Activated T-cell treated with anti-CD3 and anti-CD28 coated beads for 1 hour (primary cell): Measurements from ENCODE around the gene PPP1R12A.
"Not testable (repeated sequence)": the region's sequence is repeated elsewhere in the genome, so short reads cannot be mapped to it uniquely, and the experiment has no call there.

Experiments used
- DNase-seq: peaks from one replicate; pipeline ENCODE4 v3.0.0-alpha.2; 2020; ENCODE audit warnings: low read depth

Gene PPP1R12A

GRCh38 chr12:79935021-79935623 is at the start of gene PPP1R12A:
PPP1R12A (minus strand) TSS chr12:79935097; CDS start chr12:79934931, 166 bp downstream.
- DNase-seq: peak; percentile 90

DNA sequence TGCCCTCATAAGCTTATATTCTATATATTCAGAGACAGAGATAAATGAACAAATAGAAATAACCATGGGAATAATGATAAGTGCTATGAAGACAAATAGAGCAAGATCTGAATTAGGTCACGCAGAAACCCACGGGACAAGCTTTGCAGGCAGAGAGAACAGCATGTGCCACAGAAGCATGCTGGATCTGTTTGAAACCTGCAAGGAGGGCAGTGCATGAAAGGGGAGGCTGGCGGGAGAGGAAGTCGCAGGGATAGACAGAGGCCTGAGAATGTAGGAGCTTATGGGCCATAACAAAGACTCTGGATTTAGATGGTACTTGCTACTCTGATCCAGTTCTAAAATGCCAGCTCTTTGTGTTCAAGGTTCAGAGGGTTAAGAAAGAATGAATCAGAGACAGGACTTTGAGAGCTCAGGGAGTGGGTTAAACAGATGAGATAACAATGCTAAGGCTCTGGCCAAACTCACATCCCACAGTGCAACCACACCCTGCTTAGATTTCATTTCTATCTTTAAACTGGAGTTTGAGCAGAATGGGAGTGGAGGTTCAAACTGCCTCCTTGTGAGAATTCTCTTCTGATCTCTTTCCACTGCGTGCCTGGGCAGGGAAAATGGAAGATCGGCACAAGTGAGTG is 49.2 kb upstream of the PPP1R12A start:
- no peak for DNase-seq

GRCh38 chr12:79983492-79983891 is 48.6 kb upstream of the PPP1R12A start:
- DNase-seq: no peak

DNA sequence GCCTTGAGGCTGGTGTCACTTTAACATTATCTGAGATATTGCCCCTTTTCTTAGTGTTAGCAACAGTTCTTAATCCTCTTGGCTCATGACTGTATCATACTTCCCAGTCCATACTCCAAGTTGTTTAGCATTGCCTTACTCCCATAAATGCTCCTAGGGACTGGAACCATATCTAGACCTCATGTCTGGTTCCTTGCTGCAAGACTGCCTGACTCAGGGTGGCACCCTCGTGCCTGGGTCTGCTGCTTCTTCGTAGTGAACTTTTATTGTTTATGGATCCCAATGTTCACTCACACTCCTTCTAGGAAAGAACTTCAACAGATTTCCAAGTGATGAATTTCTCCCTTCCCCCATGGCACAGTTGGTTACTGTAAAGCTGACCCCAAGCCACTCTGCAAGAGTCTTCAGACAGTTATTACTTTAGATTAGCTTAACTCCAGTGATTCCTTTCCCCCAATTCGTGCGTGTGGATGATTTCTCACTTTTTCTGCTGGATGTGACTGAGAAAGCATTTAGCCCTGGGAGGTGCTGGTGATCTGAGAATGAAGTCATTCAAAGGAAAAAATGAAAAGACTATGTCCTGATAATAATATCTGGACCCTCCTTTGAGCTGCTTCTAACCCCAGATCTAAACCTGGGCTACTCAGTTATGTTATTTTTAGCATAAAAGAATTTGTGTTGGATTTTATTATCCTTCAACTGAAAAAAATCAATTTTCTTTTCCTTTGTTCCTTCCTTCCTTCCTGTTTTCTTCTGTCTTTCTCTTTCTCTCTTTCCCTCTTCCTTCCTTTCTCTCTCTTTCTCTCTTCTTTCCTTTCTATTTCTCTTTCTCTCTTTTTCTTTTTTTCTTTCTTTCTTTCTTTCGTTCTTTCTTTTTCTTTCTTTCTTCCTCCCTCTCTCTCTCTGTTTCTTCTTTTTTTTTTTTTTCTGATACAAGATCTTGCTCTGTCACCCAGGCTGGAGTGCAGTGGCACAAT is 47.5 kb upstream of the PPP1R12A start:
- DNase-seq: no peak

DNA sequence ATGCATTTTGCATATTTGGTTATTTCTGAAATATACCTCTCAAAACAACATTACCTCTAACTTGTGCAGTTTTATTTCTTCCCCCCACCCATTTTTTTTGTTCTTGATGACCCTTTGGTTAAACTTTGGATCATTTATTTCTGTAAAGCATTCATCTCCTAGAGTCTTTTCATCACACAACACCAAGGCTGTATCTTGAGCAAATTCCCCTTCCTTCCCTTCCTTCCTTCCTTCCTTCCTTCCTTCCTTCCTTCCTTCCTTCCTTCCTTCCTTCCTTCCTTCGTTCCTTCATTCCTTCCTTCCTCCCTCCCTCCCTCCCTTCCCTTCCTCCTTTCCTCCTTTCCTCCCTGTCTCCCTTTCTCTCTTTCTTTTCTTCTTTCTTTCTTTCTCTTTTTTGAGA is 43.8 kb upstream of the PPP1R12A start:
- DNase-seq: no peak

DNA sequence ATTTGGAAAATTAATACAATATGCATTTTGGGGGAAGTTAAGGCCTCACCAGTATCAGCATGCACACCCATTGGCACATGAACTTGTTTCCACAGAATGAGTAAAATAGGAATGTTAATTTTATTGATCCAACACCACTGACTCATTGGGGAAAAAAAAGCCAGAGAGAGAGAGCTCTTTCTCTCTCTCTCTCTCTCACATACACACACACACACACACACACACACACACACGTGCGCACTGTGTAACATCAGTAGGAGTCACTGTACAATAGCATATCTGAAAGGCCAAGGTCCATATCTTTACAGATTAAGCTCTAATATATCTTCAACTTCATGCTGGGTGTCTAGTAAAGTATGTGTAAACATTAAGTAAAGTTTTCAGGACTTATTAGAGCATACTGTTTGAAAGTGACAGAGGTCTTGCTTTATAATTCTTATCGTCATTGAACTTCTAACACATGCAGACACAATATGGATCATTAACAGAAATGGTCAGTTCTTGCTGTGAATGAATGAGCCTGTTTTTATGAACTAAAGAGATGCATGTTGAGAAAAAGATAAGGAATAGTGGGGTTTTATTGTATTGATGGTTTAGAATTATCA is 43.1 kb upstream of the PPP1R12A start:
- DNase-seq: not testable (repeated sequence)

DNA sequence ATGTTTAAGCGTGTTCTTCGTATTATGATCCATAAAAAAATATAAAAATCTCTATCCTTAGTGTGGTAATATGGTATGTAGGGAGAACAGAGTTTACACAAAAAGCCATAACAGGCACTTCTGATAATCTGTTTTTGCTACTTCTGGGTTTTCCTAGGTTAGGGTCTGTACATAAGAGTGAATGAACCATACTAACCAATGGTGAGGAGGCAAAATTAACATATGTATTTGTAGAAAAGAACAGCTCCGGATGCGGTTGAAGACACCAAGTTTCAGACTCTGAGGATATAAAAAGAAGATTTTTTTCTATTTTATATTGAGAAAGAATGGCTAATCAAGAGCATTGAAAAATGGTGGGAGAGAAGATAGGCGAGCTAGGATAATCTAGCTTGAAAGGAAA is 40.2 kb upstream of the PPP1R12A start:
- no peak for DNase-seq

- no peak for DNase-seq
Observed at GRCh38 chr12:79973801-79974200, 38.9 kb upstream of the PPP1R12A start.

DNA sequence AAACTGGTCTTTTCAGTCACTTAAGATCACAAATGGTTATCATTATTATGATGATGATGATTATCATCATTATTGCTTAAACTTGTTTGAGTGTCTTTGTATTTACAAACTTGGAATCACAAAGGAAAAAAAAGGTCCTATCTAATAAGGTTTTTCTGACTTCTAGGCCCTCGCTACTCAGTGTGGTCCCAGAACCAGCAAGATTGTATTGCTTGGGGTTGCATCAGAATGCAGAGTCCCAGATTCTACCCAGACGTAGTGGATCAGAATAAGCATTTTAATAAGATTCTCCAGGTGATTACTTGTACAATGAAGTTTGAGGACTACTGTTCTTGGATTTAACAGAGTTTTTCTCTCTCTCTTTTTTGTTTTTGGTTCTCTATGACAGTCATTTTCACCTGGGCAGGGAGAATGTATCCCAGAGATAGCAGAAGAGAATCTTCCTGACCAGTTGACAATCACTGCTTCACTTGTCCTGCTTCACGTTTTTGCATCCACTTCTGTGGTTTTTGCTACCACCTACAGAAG is 29.3 kb upstream of the PPP1R12A start:
- no peak for DNase-seq

GRCh38 chr12:79961411-79961810 is 26.5 kb upstream of the PPP1R12A start:
- DNase-seq: no peak

DNA sequence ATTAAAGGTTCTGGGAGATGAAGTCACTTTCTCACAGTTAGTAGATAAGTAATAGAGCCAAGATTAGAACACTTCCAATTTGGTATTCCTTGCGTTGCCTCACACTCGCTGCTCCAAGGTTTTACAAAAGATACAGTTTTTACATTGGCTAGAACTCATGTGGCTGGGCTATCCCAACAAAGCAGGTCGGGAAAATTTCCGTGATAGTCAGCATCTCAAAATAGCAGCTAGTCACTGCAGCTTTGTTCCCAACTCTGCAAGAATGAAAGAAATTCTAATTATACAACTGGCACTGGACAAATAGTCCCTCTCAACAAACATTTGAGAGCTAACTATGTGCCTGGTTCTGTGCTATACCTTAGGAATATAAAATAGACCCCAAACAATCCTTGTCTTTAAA is 24.6 kb upstream of the PPP1R12A start:
- no peak for DNase-seq

- DNase-seq: no peak
Observed at GRCh38 chr12:79956896-79957295, 22.0 kb upstream of the PPP1R12A start.

- no peak for DNase-seq
Observed at GRCh38 chr12:79955561-79955960, 20.7 kb upstream of the PPP1R12A start.

GRCh38 chr12:79954037-79954610 is 19.2 kb upstream of the PPP1R12A start:
- DNase-seq: no peak

GRCh38 chr12:79949098-79949497 is 14.2 kb upstream of the PPP1R12A start:
- no peak for DNase-seq

GRCh38 chr12:79945433-79945832 is 10.5 kb upstream of the PPP1R12A start:
- DNase-seq: no peak

DNA sequence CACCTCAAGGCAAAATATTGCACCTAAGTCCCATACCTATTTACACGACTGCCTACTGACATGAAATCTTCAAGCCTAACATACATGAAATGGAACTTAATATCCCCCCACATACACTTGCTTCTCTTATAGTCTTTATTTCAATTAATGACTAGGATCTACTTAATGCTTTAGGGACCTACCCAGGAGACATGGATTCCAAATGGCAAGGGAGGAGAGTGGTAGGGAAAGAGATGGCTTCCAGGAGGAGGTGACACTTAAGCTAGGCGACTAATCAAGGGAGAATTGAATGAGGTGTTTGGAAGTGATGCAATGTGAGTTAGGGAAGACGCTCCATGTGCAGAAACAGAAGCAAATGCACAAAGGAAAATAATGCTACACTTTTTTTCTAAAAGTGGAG is 9.7 kb upstream of the PPP1R12A start:
- no peak for DNase-seq

DNA sequence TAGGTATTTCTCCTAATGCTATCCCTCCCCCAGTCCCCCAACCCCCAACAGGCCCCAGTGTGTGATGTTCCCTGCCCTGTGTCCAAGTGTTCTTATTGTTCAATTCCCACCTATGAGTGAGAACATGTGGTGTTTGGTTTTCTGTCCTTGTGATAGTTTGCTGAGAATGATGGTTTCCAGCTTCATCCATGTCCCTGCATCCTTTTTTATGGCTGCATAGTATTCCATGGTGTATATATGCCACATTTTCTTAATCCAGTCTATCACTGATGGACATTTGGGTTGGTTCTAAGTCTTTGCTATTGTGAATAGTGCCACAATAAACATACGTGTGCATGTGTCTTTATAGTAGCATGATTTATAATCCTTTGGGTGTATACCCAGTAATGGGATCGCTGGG is 7.9 kb upstream of the PPP1R12A start:
- not testable (repeated sequence) for DNase-seq

DNA sequence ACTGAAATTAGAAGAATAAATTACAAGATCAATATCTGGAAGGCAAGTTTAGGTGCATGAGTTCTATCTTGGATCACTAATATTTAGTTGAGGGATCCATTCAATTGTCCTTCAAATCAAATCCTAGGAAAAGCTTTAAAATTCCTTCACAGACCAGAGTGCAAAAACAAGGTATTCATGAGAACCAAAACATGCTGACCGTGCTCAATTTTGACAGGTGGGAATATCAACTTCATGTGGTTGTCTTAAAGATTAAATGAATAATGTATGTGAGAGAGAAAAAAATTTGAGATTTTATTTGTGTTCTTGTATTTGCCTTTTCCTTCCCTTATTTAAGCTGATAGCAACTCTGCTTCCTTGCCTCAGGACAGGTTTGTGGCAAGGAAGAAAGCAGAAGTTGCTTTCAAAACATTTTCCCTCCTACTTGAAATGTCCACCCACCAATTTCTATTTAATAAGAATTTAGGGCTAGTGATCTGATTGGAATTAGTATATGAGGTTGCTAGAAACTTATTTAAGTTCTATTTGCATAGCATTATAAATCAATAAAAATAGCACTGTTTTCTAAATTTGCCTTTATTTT is 4.9 kb upstream of the PPP1R12A start:
- DNase-seq: no peak

- no peak for DNase-seq
Observed at GRCh38 chr12:79938843-79939242, 3.9 kb upstream of the PPP1R12A start.

DNA sequence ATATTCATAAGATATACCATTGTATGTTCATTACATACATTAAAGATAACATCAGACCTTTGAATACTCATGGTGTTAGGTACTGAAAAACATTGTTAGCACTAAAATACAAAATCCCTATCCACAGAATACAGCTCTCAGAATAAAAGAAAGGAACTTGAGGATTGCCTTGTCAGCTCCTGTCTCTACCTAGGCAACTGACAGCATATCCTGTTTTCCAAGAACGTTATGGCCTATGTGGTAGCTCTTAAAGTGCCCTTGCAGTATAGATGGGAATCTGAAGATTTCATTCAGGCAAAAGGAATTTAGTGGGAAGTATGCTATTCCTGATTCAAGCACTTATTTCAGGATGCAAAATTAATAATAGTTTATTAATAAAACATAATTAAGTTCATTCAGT is 1.8 kb upstream of the PPP1R12A start:
- no peak for DNase-seq
